Stimulated activated naive CD8-positive, alpha-beta T cell treated with anti-CD3 and anti-CD28 coated beads, Interleukin-15, Interleukin-2, amounts not matched to agents 100 ng/mL and 50 ng/mL, for 24 hours (primary cell): ENCODE results near the gene MLLT3.

Experiments
- H3K27ac Mint-ChIP-seq: one replicate; pipeline ENCODE4 v1.8.0; 2021; ENCODE audit warnings: mild to moderate bottlenecking, mixed read lengths
- H3K27me3 Mint-ChIP-seq: one replicate; pipeline ENCODE4 v1.8.0; 2021; ENCODE audit warnings: mixed read lengths
- H3K36me3 Mint-ChIP-seq: one replicate; pipeline ENCODE4 v1.8.0; 2021; ENCODE audit warnings: low read depth, mixed read lengths
- H3K4me1 Mint-ChIP-seq: one replicate; pipeline ENCODE4 v1.8.0; 2021; ENCODE audit warnings: low read depth, mixed read lengths
- H3K4me3 Mint-ChIP-seq: one replicate; pipeline ENCODE4 v1.8.0; 2021; ENCODE audit warnings: mild to moderate bottlenecking, mixed read lengths
- H3K9me3 Mint-ChIP-seq: one replicate; pipeline ENCODE4 v1.8.0; 2021; ENCODE audit warnings: mixed read lengths

MLLT3 gene

GRCh38 chr9:20642045-20642444, 19.7 kb upstream of the MLLT3 start:
- H3K36me3 Mint-ChIP-seq: no peaks in the 10 kb centered on the region
- H3K4me3 Mint-ChIP-seq: no peak overlapping the region
- H3K4me1 Mint-ChIP-seq: peaks cover 14% of the 10 kb centered on the region
- H3K27ac Mint-ChIP-seq: no peak overlapping the region
- peaks cover 28% of the 10 kb centered on the region for H3K27me3 Mint-ChIP-seq
- no peaks in the 10 kb centered on the region for H3K9me3 Mint-ChIP-seq

- Mint-ChIP-seq H3K9me3 (no peaks in the 10 kb centered on the region), H3K4me1 (peaks cover 14% of the 10 kb centered on the region), H3K27me3 (peaks cover 24% of the 10 kb centered on the region), H3K27ac (peak overlapping the region; percentile 75), H3K36me3 (no peaks in the 10 kb centered on the region), H3K4me3 (peak overlapping the region; percentile 53)
These were observed 18.3 kb upstream of the MLLT3 start for GRCh38 chr9:20640331-20641187.

GRCh38 chr9:20636888-20637440, 14.7 kb upstream of the MLLT3 start:
- H3K4me3 Mint-ChIP-seq: no peak overlapping the region
- peaks cover 20% of the 10 kb centered on the region for H3K27me3 Mint-ChIP-seq
- H3K36me3 Mint-ChIP-seq: no peaks in the 10 kb centered on the region

GRCh38 chr9:20634895-20635294, 12.6 kb upstream of the MLLT3 start:
- Mint-ChIP-seq H3K27ac (no peak overlapping the region), H3K4me1 (peaks cover 3% of the 10 kb centered on the region), H3K9me3 (no peaks in the 10 kb centered on the region), H3K27me3 (peaks cover 24% of the 10 kb centered on the region), H3K36me3 (no peaks in the 10 kb centered on the region), H3K4me3 (no peak overlapping the region)

More at GRCh38 chr9:20636888-20637440, 14.7 kb upstream of the MLLT3 start:
- no peak overlapping the region for H3K27ac Mint-ChIP-seq
- H3K4me1 Mint-ChIP-seq: peaks cover 14% of the 10 kb centered on the region
- H3K9me3 Mint-ChIP-seq: no peaks in the 10 kb centered on the region

GRCh38 chr9:20632705-20633104, 10.4 kb upstream of the MLLT3 start:
- H3K4me1 Mint-ChIP-seq: no peaks in the 10 kb centered on the region
- peaks cover 21% of the 10 kb centered on the region for H3K27me3 Mint-ChIP-seq
- no peaks in the 10 kb centered on the region for H3K36me3 Mint-ChIP-seq
- no peaks in the 10 kb centered on the region for H3K9me3 Mint-ChIP-seq
- H3K27ac Mint-ChIP-seq: no peak overlapping the region
- no peak overlapping the region for H3K4me3 Mint-ChIP-seq

- Mint-ChIP-seq H3K4me1 (no peaks in the 10 kb centered on the region), H3K4me3 (no peak overlapping the region), H3K27ac (no peak overlapping the region)
These were observed 8.1 kb upstream of the MLLT3 start for GRCh38 chr9:20630241-20630943.

GRCh38 chr9:20625003-20625349, 2.7 kb upstream of the MLLT3 start:
- peaks cover 3% of the 10 kb centered on the region for H3K27me3 Mint-ChIP-seq
- H3K27ac Mint-ChIP-seq: no peak overlapping the region
- H3K4me1 Mint-ChIP-seq: peaks cover 23% of the 10 kb centered on the region
- H3K36me3 Mint-ChIP-seq: peaks cover 1% of the 10 kb centered on the region
- H3K9me3 Mint-ChIP-seq: no peaks in the 10 kb centered on the region
- peak overlapping the region; percentile 90 for H3K4me3 Mint-ChIP-seq

More at GRCh38 chr9:20630241-20630943, 8.1 kb upstream of the MLLT3 start:
- peaks cover 16% of the 10 kb centered on the region for H3K27me3 Mint-ChIP-seq
- no peaks in the 10 kb centered on the region for H3K36me3 Mint-ChIP-seq
- H3K9me3 Mint-ChIP-seq: no peaks in the 10 kb centered on the region

GRCh38 chr9:20624201-20625002, 2.1 kb upstream of the MLLT3 start:
- Mint-ChIP-seq H3K36me3 (peaks cover 7% of the 10 kb centered on the region), H3K4me3 (peak overlapping the region; percentile 90), H3K27me3 (peaks cover 3% of the 10 kb centered on the region), H3K27ac (peak overlapping the region; percentile 97), H3K4me1 (peaks cover 29% of the 10 kb centered on the region), H3K9me3 (no peaks in the 10 kb centered on the region)

GRCh38 chr9:20623748-20624124, 1.4 kb upstream of the MLLT3 start:
- Mint-ChIP-seq H3K36me3 (peaks cover 14% of the 10 kb centered on the region), H3K4me1 (peaks cover 36% of the 10 kb centered on the region), H3K27ac (peak overlapping the region; percentile 97), H3K9me3 (no peaks in the 10 kb centered on the region), H3K4me3 (peak overlapping the region; percentile 90), H3K27me3 (no peaks in the 10 kb centered on the region)

- H3K27ac Mint-ChIP-seq: peak overlapping the region; percentile 97
- H3K9me3 Mint-ChIP-seq: no peaks in the 10 kb centered on the region
- H3K4me1 Mint-ChIP-seq: peaks cover 41% of the 10 kb centered on the region
- peaks cover 18% of the 10 kb centered on the region for H3K36me3 Mint-ChIP-seq
- peak overlapping the region; percentile 90 for H3K4me3 Mint-ChIP-seq
- H3K27me3 Mint-ChIP-seq: no peaks in the 10 kb centered on the region
These were observed 885 bp upstream of the MLLT3 start for GRCh38 chr9:20623021-20623747.

- H3K4me1 Mint-ChIP-seq: peaks cover 53% of the 10 kb centered on the region
- H3K27ac Mint-ChIP-seq: peak overlapping the region; percentile 98
- H3K4me3 Mint-ChIP-seq: peak overlapping the region; percentile 90
- H3K9me3 Mint-ChIP-seq: no peaks in the 10 kb centered on the region
- H3K36me3 Mint-ChIP-seq: peaks cover 18% of the 10 kb centered on the region
- H3K27me3 Mint-ChIP-seq: no peaks in the 10 kb centered on the region
These were observed 599 bp downstream of the MLLT3 start for GRCh38 chr9:20621471-20622329.

GRCh38 chr9:20620650-20621470, 1.4 kb downstream of the MLLT3 start:
- peaks cover 22% of the 10 kb centered on the region for H3K36me3 Mint-ChIP-seq
- peaks cover 58% of the 10 kb centered on the region for H3K4me1 Mint-ChIP-seq
- H3K9me3 Mint-ChIP-seq: no peaks in the 10 kb centered on the region
- H3K27me3 Mint-ChIP-seq: no peaks in the 10 kb centered on the region
- H3K4me3 Mint-ChIP-seq: peak overlapping the region; percentile 90
- peak overlapping the region; percentile 98 for H3K27ac Mint-ChIP-seq
